Measurements from ENCODE around the gene SCAF1.
A peak's percentile ranks its signal among the peaks of the same experiment; 100 is the strongest.

SCAF1 gene

DNA sequence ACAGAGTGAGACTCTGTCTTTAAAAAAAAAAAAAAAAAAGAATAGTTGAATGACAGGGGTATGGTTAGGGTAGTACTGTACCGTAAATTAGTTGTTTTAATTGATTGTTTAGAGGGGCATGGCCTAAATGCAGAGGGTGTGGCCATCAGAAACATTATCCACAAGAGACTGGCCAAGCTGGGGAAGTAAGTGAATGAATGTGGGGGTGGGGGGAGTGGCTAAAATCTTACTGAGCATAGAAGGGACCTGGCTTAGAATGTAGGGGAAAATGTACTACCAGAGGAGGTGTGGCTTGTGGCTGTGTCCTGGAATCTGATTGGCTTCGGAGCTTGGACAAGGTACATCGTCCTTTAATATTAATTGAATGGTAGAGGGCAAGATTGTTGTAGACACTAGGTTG is 27.5 kb downstream of the SCAF1 start:
- no peak for DNase-seq

DNA sequence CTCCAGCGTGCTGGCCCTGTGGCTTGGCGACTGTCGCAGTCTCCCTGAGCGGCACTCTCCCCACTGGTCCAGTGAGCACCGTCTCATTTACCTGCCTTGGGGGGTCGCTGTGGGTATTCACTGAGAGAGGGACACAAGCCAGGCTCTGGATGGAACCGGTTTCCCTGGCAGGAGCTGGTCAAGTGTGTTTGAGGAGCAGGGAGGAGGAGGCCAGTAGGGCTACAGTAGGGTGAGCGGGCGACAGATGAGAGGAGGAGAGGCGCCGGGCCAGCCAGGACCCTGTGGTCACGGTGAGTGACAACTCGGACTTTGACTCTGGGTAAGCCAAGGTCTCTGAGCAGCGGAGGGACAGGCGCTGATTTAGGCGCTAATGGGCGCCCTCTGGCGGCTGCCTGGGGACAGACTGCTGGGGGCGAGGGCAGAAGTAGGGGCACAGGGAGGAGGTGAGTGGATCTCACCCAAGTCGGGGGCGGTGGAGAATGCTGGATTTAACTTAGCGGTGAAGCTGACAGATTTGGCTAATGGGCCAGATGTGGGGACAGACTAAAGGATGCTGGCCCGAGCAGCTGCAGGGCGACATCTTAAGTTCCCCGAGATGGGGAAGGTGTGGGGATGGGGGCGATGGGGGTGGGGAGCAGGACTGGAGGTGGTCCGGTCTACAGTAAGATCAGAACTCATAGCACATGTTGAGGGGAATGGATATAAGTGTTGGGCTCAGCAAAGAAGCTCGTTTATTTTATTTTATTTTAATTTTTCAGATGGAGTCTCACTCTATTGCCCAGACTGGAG is 30.3 kb downstream of the SCAF1 start:
- peak; percentile 73 for DNase-seq

- DNase-seq, result peak; percentile 78
These were observed 34.3 kb downstream of the SCAF1 start for GRCh38 chr19:49676136-49676783.

DNA sequence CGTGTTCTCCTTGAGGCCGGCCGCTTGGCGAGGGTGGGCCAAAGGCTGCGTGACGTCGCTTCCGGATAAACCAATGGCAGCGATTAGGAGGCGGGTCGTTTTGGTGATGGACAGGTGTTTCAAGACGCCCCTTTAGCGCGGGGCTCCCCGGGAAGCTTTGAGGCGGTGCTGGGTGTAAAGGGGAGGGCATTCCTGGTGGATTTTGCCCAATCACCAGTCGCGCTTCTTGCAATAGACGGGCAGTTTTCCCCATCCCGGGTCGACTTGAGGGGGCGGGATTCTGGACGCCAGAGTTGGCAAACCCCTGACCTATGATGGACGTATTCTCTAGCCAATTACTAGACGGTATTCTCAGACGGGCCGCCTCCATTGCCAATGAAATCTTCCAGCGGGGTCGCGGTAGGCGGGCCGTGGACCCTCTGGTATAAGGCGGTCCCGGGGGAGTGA is 34.8 kb downstream of the SCAF1 start:
- DNase-seq, result peak; percentile 99

DNA sequence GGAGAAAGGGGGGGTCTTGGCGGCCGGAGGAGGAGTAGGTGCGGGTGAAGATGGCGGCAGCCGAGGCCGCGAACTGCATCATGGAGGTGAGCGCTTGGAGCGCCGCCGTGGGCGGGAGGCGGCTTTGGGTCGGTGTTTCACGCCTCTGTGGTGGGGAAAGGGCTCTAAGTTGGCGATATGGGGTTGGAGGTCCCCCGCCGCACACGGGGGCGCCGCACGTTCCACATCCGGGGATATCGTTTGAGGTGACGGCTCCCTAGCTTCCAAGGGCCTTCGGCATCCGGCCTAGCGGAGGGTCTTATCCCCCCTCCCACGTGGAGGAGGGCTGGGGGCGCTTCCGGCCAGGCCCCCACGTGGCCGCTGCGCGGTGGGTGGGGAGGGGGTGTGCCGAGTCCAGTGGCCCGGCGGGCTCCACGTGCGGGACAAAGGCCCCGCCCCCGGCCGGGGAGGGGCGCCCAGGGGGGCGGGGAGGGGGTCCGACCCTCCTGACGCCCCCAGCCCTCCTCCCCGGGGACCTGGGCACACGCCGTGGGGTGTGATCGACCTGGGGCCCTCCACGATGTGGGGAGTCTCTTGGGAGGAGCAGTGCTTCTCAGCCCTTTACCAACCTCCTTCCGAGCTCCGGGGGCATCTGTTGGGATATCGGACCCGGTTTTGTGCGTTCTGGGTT is 35.4 kb downstream of the SCAF1 start, which contains the start of gene PRMT1:
PRMT1 (plus strand) TSS at position 41 of the 670 bp plus-strand sequence; CDS start at position 51, 10 bp downstream.
- DNase-seq, result peak; percentile 56

DNA sequence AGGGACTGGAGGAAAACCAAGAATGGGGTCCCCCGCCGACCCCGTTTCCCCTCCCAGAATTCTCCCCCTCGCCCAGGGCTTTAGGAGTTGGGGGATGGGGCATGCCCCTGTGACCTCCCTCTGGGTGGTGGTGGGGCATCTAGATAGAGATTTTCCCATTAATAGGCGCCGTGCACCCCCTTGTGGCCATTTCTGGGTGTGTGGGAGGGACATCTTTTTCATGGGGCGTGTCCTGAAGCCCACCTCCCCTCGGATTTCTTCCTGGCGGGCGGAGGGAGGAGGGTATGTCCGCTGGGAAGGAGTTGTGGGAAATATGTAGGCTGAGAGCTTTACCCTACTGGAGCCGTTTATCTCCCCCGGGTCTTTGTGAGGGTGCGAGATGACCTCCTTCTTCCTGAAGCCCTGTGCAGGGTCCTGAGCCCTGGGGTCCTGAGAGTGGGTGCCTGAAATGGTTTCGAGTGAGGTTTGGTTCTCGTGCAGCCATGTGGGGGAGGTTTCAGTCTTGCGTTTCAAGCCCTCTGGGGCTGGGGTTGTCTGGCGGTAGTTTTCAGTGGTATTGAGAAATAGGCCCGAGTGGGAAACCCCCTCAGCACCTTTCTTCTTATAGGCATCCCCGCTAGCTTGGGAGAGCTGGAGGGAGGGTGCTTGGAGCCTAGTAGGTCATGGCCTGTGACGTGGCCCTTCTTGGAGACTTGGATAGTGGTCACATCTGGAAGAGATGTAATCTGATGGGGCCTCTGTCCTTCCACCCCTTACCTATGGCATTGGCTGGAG is 36.1 kb downstream of the SCAF1 start:
- DNase-seq, result peak; percentile 84

DNA sequence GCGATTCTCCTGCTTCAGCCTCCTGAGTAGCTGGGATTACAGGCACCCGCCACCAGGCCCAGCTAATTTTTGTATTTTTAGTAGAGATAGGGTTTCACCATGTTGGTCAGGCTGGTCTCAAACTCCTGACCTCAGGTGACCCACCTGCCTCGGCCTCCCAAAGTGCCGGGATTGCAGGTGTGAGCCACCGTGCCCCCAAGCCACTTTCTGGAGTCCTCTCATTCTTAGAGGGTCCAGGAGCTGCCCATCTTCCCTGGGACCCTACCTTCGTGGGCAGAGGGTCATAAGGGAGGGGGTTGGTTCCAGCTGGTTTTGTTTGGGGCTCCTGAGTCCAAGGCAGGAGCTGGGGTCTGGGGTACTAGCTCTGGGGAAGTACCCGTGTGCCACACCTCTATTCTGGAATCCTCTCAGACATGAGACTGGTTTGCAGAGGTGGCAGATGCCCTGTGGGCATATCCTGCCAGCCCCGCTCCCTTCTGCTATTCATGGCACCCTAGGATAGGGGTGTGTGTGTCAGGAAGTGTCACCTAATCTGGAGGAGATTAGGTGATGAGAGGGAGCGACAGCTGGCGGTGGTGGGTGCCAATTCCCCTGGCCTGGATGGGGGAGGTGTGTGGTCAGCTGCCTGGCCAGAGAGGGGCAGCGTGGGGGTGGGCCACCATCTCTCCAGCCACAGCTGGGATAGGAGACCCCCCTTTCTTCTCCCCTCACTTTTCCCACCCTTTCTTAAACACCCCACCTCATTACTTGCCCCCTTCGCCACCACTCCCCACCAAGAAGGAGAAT is 37.2 kb downstream of the SCAF1 start:
- no peak for DNase-seq

GRCh38 chr19:49679771-49680413 is 37.9 kb downstream of the SCAF1 start:
- DNase-seq, result no peak

- DNase-seq, result peak; percentile 93
These were observed 38.7 kb downstream of the SCAF1 start for GRCh38 chr19:49680421-49681351.

DNA sequence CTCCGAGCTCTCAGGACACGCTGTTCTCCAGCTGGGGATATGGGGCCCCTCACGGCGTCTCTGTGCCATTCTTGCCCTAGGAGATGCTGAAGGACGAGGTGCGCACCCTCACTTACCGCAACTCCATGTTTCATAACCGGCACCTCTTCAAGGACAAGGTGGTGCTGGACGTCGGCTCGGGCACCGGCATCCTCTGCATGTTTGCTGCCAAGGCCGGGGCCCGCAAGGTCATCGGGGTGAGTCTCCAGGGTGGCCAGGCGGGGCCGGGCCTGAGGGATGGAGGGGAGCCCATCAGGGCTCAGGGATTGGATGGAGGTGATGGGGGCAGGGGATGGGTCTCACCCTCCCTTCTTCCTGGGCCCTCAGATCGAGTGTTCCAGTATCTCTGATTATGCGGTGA is 39.8 kb downstream of the SCAF1 start:
- no peak for DNase-seq

DNA sequence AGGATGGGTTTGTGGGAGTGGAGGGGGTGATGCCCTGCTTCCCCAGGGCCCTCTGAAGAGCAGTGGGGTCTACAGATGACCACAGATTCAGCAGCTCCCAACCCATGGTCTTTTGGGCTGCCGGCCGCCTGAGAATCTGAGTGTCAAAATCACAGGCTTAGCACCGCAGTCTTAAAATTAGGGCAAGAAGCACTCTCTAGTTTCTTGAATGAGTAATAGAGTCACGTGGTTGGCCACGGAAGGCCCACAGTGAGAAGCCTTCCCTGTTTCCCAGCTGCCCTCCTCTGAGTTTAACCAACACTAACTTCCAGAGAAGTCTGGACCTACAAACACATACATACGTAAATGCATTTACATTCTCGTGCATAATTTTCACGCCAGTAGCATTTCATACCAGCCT is 40.3 kb downstream of the SCAF1 start:
- DNase-seq, result no peak

DNA sequence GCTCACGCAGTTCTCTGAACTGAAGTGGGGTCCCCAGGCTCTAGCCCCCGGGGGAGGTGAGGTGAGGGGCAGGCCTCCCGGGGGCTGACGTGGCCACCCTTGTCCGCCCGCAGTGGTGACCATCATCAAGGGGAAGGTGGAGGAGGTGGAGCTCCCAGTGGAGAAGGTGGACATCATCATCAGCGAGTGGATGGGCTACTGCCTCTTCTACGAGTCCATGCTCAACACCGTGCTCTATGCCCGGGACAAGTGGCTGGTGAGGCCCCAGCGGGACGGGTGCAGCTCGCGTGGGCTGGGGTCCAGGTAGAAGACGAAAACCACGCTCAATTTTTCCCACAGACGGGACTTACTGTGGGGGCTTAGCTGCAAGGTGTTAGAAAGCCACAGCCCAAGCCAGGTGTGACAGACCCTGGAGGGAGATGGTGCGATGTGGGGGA is 41.8 kb downstream of the SCAF1 start:
- DNase-seq, result no peak

GRCh38 chr19:49684251-49684982 is 42.4 kb downstream of the SCAF1 start:
- DNase-seq, result no peak

GRCh38 chr19:49684983-49685553 is 43.1 kb downstream of the SCAF1 start:
- DNase-seq, result no peak

DNA sequence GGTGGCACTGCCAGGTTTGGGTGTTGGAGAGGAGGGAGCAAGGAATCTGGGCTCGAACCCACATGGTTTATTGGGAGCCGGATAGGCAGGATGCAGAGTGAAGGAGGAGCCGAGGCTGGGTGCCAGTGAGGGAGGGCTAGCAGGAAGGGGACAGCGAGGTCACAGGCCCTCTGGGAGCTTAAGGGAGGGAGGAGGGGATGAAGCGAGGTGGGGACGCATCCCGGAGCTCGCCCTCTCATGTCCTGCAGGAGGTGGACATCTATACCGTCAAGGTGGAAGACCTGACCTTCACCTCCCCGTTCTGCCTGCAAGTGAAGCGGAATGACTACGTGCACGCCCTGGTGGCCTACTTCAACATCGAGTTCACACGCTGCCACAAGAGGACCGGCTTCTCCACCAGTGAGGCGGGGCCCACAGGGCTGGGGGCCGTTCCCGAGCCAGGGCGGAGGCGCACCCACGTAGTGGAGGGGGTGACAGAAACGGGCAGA is 43.9 kb downstream of the SCAF1 start:
- no peak for DNase-seq

- DNase-seq, result no peak
These were observed 44.6 kb downstream of the SCAF1 start for GRCh38 chr19:49686503-49687088.

GRCh38 chr19:49687150-49687549 is 45.1 kb downstream of the SCAF1 start:
- DNase-seq, result no peak

- no peak for DNase-seq
These were observed 45.7 kb downstream of the SCAF1 start for GRCh38 chr19:49687566-49688316.

All from stimulated activated CD4-positive, alpha-beta T cell treated with anti-CD3 and anti-CD28 coated beads, Interleukin-1b, Interleukin-23, amount 100 ng/mL, for 48 hours (primary cell).